ENCODE data around the gene MAD1L1.

GRCh38 chr7:1985936-1986335, 246.8 kb downstream of the MAD1L1 start:
- TF ChIP-seq, protein P1, sequence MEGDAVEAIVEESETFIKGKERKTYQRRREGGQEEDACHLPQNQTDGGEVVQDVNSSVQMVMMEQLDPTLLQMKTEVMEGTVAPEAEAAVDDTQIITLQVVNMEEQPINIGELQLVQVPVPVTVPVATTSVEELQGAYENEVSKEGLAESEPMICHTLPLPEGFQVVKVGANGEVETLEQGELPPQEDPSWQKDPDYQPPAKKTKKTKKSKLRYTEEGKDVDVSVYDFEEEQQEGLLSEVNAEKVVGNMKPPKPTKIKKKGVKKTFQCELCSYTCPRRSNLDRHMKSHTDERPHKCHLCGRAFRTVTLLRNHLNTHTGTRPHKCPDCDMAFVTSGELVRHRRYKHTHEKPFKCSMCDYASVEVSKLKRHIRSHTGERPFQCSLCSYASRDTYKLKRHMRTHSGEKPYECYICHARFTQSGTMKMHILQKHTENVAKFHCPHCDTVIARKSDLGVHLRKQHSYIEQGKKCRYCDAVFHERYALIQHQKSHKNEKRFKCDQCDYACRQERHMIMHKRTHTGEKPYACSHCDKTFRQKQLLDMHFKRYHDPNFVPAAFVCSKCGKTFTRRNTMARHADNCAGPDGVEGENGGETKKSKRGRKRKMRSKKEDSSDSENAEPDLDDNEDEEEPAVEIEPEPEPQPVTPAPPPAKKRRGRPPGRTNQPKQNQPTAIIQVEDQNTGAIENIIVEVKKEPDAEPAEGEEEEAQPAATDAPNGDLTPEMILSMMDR (IDR thresholded peaks at IDR 0.05; ENCODE audit: low read depth, low read length, poor library complexity, severe bottlenecking) = no peak
- TF ChIP-seq EZH2phosphoT487 (IDR thresholded peaks at IDR 0.05; ENCODE audit: borderline replicate concordance, low read length) = no peak
